ENCODE measurements around the gene GABRG3. TPM values are rescaled to one million over a fixed set of nuclear protein-coding genes. Genes with fewer than 3 reads are reported as not detected.
A peak's percentile ranks its signal among the peaks of the same experiment; 100 is the strongest.

GABRG3 gene
- total RNA-seq, 1 experiment from 2014 or later = 0.15 TPM

- Histone ChIP-seq H2BK15ac (ENCODE audit: low read depth, low read length) (no peak overlapping the region), H3K4me2 (ENCODE audit: insufficient read depth, insufficient read length, low read length) (no peak overlapping the region), H3K4ac (ENCODE audit: low read depth, low read length) (no peak overlapping the region), H3K23ac (ENCODE audit: insufficient read length, low read depth, low read length) (no peak overlapping the region), H3K14ac (ENCODE audit: insufficient read depth, low read length) (no peak overlapping the region; the same call in 1 of the 2 replicates), H2BK120ac (ENCODE audit: low read depth, low read length, poor library complexity, severe bottlenecking) (no peak overlapping the region), H4K5ac (ENCODE audit: insufficient read length, low read depth, low read length) (no peak overlapping the region), H4K91ac (ENCODE audit: insufficient read length, low read depth, low read length) (no peak overlapping the region), H2BK5ac (ENCODE audit: insufficient read length, low read length) (no peak overlapping the region), H3K9ac (ENCODE audit: extremely low read depth, insufficient read length, low read length) (no peak overlapping the region), H3T11ph (ENCODE audit: low read length) (no peak overlapping the region), H3K56ac (ENCODE audit: insufficient read length, low read depth, low read length) (no peak overlapping the region), H3K27ac (ENCODE audit: insufficient read length, low read depth, low read length) (no peak overlapping the region), H3K4me1 (ENCODE audit: insufficient read depth, low read length) (no peaks in the 10 kb centered on the region), H3K18ac (ENCODE audit: insufficient read length, low read depth, low read length) (no peak overlapping the region), H2BK20ac (ENCODE audit: low read depth, low read length, poor library complexity, severe bottlenecking) (no peak overlapping the region), H3K79me1 (ENCODE audit: insufficient read depth, low read depth, low read length, poor library complexity, severe bottlenecking) (no peaks in the 10 kb centered on the region), H3K27me3 (ENCODE audit: insufficient read depth, low read length) (no peaks in the 10 kb centered on the region), H4K20me1 (ENCODE audit: control insufficient read depth, insufficient read depth, insufficient read length) (no peaks in the 10 kb centered on the region), H2BK12ac (ENCODE audit: insufficient read length, low read depth, low read length) (no peak overlapping the region), H2AFZ (ENCODE audit: low read length) (no peak overlapping the region), H2AK5ac (ENCODE audit: insufficient read length, low read length) (no peak overlapping the region), H3K23me2 (ENCODE audit: insufficient read length, low read depth, low read length, poor library complexity, severe bottlenecking) (no peaks in the 10 kb centered on the region), H3K9me3 (ENCODE audit: control insufficient read depth, low read depth, low read length) (no peaks in the 10 kb centered on the region), H3K79me2 (ENCODE audit: insufficient read depth, low read length) (no peaks in the 10 kb centered on the region), H4K8ac (replicated peaks; ENCODE audit: insufficient read length, low read depth, low read length) (no peak overlapping the region)
- Mint-ChIP-seq H3K27ac (peak overlapping the region in 1 of 3 experiments; percentile 54; a peak in 1 of 7 replicates), H3K36me3 (ENCODE audit: insufficient read depth in 1 of 3, low read depth in 3 of 3) (peaks cover 0 to 5% (median 0%) of the 10 kb centered on the region in 3 experiments; a peak in 2 of 7 replicates), H3K4me3 (no peak overlapping the region), H3K27me3 (ENCODE audit: low read depth) (peaks cover 1% of the 10 kb centered on the region; the same call in 1 of the 2 replicates), H3K9me3 (no peaks in the 10 kb centered on the region), H3K4me1 (peaks cover 11% of the 10 kb centered on the region in 2 experiments)
- no CpG with 5 or more reads among the region's 5 CpGs for WGBS (ENCODE audit: extremely low coverage, insufficient read length, low lambda C conversion rate)
- TF ChIP-seq, protein P1, sequence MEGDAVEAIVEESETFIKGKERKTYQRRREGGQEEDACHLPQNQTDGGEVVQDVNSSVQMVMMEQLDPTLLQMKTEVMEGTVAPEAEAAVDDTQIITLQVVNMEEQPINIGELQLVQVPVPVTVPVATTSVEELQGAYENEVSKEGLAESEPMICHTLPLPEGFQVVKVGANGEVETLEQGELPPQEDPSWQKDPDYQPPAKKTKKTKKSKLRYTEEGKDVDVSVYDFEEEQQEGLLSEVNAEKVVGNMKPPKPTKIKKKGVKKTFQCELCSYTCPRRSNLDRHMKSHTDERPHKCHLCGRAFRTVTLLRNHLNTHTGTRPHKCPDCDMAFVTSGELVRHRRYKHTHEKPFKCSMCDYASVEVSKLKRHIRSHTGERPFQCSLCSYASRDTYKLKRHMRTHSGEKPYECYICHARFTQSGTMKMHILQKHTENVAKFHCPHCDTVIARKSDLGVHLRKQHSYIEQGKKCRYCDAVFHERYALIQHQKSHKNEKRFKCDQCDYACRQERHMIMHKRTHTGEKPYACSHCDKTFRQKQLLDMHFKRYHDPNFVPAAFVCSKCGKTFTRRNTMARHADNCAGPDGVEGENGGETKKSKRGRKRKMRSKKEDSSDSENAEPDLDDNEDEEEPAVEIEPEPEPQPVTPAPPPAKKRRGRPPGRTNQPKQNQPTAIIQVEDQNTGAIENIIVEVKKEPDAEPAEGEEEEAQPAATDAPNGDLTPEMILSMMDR (conservative IDR thresholded peaks at IDR 0.05) = no peak
- DNase-seq = no peak
Measured at GRCh38 chr15:26941489-26941888, 29.5 kb upstream of the GABRG3 start.
